HEK293 (cell line): ENCODE data around the gene OR1J2.

Experiments
- CTCF ChIA-PET: fragments of 350-600 bp; formaldehyde crosslinking; extraction: SDS; loops from one replicate; lab custom pipeline; 2021; ENCODE audit warnings: antibody characterized with exemption; lab: Yijun Ruan, JAX
- POLR2A ChIA-PET: fragments of 300-600 bp; formaldehyde crosslinking; extraction: SDS; loops from one replicate; lab custom pipeline; 2020; ENCODE audit warnings: antibody characterized with exemption, inconsistent platforms; lab: Yijun Ruan, JAX
- H3K27ac ChIP-seq: fragments of 200-500 bp; sonication (Bioruptor generic); 2 replicates; pipeline ENCODE4 v1.5.1; 2014; ENCODE audit warnings: low read depth, low read length, control low read depth, inconsistent platforms; ENCODE audit errors: extremely low read depth
- H3K36me3 ChIP-seq, 2 experiments: fragments of 200-500 bp in 1 of 2; sonication (Bioruptor generic) in 1 of 2; 1 replicate in 1 of 2; 2 replicates in 1 of 2; pipeline ENCODE4 v1.5.1; 2014 to 2017; ENCODE audit warnings: inconsistent platforms in 2 of 2, low read length in 2 of 2; ENCODE audit not compliant: control insufficient read depth in 2 of 2, insufficient read depth in 1 of 2
- H3K4me1 ChIP-seq: fragments of 200-500 bp; sonication (Bioruptor generic); 2 replicates; pipeline ENCODE4 v1.5.1; 2014; ENCODE audit warnings: mild to moderate bottlenecking, low read length, inconsistent platforms; ENCODE audit not compliant: control insufficient read depth, insufficient read depth
- H3K4me3 ChIP-seq: 2 replicates; pipeline ENCODE4 v1.5.1; 2011; ENCODE audit warnings: low read depth, mild to moderate bottlenecking, control low read depth, low read length, moderate library complexity
- H3K9me3 ChIP-seq: fragments of 200-500 bp; sonication (Bioruptor generic); 2 replicates; pipeline ENCODE4 v1.5.1; 2014; ENCODE audit warnings: low read depth, low read length, inconsistent platforms; ENCODE audit not compliant: control insufficient read depth, insufficient read depth
- GLI4 ChIP-seq: fragments of 450-650 bp; formaldehyde crosslinking; IDR thresholded peaks from 2 replicates; pipeline ENCODE4 v1.5.1; 2016; ENCODE audit warnings: missing biosample characterization, missing genetic modification characterization
- IKZF3 ChIP-seq: fragments of 450-650 bp; IDR thresholded peaks from 2 replicates; pipeline ENCODE4 v1.5.0; 2018; ENCODE audit warnings: missing biosample characterization, mild to moderate bottlenecking, missing genetic modification characterization, moderate library complexity
- KLF7 ChIP-seq: fragments of 450-650 bp; formaldehyde crosslinking; IDR thresholded peaks from 2 replicates; pipeline ENCODE4 v1.5.1; 2016; ENCODE audit warnings: missing biosample characterization, missing genetic modification characterization, borderline replicate concordance
- RBAK ChIP-seq: fragments of 450-650 bp; formaldehyde crosslinking; IDR thresholded peaks from 2 replicates; pipeline ENCODE4 v1.5.1; 2016; ENCODE audit warnings: missing biosample characterization, missing genetic modification characterization
- REPIN1 ChIP-seq: fragments of 450-650 bp; formaldehyde crosslinking; IDR thresholded peaks from 2 replicates; pipeline ENCODE4 v1.5.1; 2017; ENCODE audit warnings: missing biosample characterization, missing genetic modification characterization, low read depth
- ZBTB1 ChIP-seq: fragments of 450-650 bp; formaldehyde crosslinking; IDR thresholded peaks from 2 replicates; pipeline ENCODE4 v1.5.1; 2016; ENCODE audit warnings: missing biosample characterization, missing genetic modification characterization
- ZBTB20 ChIP-seq: fragments of 450-650 bp; formaldehyde crosslinking; IDR thresholded peaks from 2 replicates; pipeline ENCODE4 v1.5.1; 2016; ENCODE audit warnings: missing biosample characterization, missing genetic modification characterization
- ZNF121 ChIP-seq: fragments of 450-650 bp; formaldehyde crosslinking; IDR thresholded peaks from 2 replicates; pipeline ENCODE4 v1.5.1; 2016; ENCODE audit warnings: missing biosample characterization, missing genetic modification characterization
- ZNF157 ChIP-seq: fragments of 450-650 bp; formaldehyde crosslinking; IDR thresholded peaks from 2 replicates; pipeline ENCODE4 v1.5.1; 2016; ENCODE audit warnings: missing biosample characterization, missing genetic modification characterization
- ZNF2 ChIP-seq: fragments of 450-650 bp; formaldehyde crosslinking; IDR thresholded peaks from 2 replicates; pipeline ENCODE4 v1.5.1; 2016; ENCODE audit warnings: missing biosample characterization, missing genetic modification characterization
- ZNF223 ChIP-seq: fragments of 450-650 bp; formaldehyde crosslinking; IDR thresholded peaks from 2 replicates; pipeline ENCODE4 v1.5.1; 2016; ENCODE audit warnings: missing biosample characterization, missing genetic modification characterization
- ZNF560 ChIP-seq: fragments of 450-650 bp; formaldehyde crosslinking; IDR thresholded peaks from 2 replicates; pipeline ENCODE4 v1.5.1; 2017; ENCODE audit warnings: missing biosample characterization, missing genetic modification characterization, borderline replicate concordance
- ZNF610 ChIP-seq: fragments of 450-650 bp; formaldehyde crosslinking; IDR thresholded peaks from 2 replicates; pipeline ENCODE4 v1.5.1; 2016; ENCODE audit warnings: missing biosample characterization, missing genetic modification characterization, borderline replicate concordance
- ZNF654 ChIP-seq: fragments of 450-650 bp; formaldehyde crosslinking; IDR thresholded peaks from 2 replicates; pipeline ENCODE4 v1.5.1; 2016; ENCODE audit warnings: low read depth, missing biosample characterization, missing genetic modification characterization
- ZNF768 ChIP-seq: fragments of 450-650 bp; formaldehyde crosslinking; IDR thresholded peaks from 2 replicates; pipeline ENCODE4 v1.5.1; 2018; ENCODE audit warnings: missing biosample characterization, mild to moderate bottlenecking, missing genetic modification characterization
- ZSCAN30 ChIP-seq: fragments of 450-650 bp; IDR thresholded peaks from 2 replicates; pipeline ENCODE4 v1.5.1; 2018; ENCODE audit warnings: missing biosample characterization, mild to moderate bottlenecking, missing genetic modification characterization, moderate library complexity
- TF ChIP-seq, protein P1 (sequence below): fragments of 450-650 bp; formaldehyde crosslinking; IDR thresholded peaks from 2 replicates; pipeline ENCODE4 v1.5.1; 2016; ENCODE audit warnings: missing biosample characterization, missing genetic modification characterization
- TF ChIP-seq, protein P2 (sequence below): fragments of 450-650 bp; formaldehyde crosslinking; IDR thresholded peaks from 2 replicates; pipeline ENCODE4 v1.5.1; 2016; ENCODE audit warnings: missing biosample characterization, missing genetic modification characterization
- TF ChIP-seq, protein P3 (sequence below): fragments of 450-650 bp; formaldehyde crosslinking; IDR thresholded peaks from 2 replicates; pipeline ENCODE4 v1.5.1; 2016; ENCODE audit warnings: missing biosample characterization, missing genetic modification characterization

The OR1J2 gene, protein sequence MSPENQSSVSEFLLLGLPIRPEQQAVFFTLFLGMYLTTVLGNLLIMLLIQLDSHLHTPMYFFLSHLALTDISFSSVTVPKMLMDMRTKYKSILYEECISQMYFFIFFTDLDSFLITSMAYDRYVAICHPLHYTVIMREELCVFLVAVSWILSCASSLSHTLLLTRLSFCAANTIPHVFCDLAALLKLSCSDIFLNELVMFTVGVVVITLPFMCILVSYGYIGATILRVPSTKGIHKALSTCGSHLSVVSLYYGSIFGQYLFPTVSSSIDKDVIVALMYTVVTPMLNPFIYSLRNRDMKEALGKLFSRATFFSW

DNA sequence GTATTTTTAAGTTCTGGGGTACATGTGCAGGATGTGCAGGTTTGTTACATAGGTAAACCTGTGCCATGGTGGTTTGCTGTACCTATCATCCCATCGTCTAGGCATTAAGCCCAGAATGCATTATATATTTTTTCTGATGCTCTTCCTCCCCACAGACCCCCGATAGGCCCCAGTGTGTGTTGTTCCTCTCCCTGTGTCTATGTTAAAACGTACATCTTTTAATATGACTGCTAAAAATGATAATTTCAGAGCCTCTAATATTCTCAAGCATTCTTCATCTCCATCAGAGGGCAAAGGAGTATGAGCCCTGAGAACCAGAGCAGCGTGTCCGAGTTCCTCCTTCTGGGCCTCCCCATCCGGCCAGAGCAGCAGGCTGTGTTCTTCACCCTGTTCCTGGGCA, at the start of gene OR1J2:
Gene OR1J2, plus strand, starts transcription at position 301 of the 400 bp plus-strand sequence. Its CDS starts 0 bp downstream, at position 301.
- no peaks in the 10 kb centered on the region for H3K4me1 ChIP-seq
- ChIA-PET POLR2A (no interaction called here), CTCF (interaction anchor here (0.9 kb wide), 1 partner anchor 12 kb away, joined by 3 read pairs; no protein-coding TSS in a partner anchor)
- no peak within 1 kb of the TSS for H3K27ac ChIP-seq
- no peaks in the 10 kb centered on the region for H3K9me3 ChIP-seq
- no peak within 1 kb of the TSS for H3K4me3 ChIP-seq
- no peaks in the 10 kb centered on the region for H3K36me3 ChIP-seq
- TF ChIP-seq, protein P1, sequence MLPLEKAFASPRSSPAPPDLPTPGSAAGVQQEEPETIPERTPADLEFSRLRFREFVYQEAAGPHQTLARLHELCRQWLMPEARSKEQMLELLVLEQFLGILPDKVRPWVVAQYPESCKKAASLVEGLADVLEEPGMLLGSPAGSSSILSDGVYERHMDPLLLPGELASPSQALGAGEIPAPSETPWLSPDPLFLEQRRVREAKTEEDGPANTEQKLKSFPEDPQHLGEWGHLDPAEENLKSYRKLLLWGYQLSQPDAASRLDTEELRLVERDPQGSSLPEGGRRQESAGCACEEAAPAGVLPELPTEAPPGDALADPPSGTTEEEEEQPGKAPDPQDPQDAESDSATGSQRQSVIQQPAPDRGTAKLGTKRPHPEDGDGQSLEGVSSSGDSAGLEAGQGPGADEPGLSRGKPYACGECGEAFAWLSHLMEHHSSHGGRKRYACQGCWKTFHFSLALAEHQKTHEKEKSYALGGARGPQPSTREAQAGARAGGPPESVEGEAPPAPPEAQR = no peak
- TF ChIP-seq KLF7 (tag by site-specific recombination) (no peak), ZBTB1 (tag by site-specific recombination) (no peak), ZNF654 (tag by site-specific recombination) (no peak), ZSCAN30 (tag by site-specific recombination) (no peak), ZNF157 (tag by site-specific recombination) (no peak), ZNF610 (tag by site-specific recombination) (no peak), REPIN1 (no peak), ZBTB20 (tag by site-specific recombination) (no peak), IKZF3 (tag by site-specific recombination) (no peak), ZNF768 (tag by site-specific recombination) (no peak), ZNF223 (tag by site-specific recombination) (no peak), GLI4 (tag by site-specific recombination) (no peak)
- TF ChIP-seq, protein P2, sequence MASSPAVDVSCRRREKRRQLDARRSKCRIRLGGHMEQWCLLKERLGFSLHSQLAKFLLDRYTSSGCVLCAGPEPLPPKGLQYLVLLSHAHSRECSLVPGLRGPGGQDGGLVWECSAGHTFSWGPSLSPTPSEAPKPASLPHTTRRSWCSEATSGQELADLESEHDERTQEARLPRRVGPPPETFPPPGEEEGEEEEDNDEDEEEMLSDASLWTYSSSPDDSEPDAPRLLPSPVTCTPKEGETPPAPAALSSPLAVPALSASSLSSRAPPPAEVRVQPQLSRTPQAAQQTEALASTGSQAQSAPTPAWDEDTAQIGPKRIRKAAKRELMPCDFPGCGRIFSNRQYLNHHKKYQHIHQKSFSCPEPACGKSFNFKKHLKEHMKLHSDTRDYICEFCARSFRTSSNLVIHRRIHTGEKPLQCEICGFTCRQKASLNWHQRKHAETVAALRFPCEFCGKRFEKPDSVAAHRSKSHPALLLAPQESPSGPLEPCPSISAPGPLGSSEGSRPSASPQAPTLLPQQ (tag by site-specific recombination) = no peak
- TF ChIP-seq, all 188 proteins: peak for 0

DNA sequence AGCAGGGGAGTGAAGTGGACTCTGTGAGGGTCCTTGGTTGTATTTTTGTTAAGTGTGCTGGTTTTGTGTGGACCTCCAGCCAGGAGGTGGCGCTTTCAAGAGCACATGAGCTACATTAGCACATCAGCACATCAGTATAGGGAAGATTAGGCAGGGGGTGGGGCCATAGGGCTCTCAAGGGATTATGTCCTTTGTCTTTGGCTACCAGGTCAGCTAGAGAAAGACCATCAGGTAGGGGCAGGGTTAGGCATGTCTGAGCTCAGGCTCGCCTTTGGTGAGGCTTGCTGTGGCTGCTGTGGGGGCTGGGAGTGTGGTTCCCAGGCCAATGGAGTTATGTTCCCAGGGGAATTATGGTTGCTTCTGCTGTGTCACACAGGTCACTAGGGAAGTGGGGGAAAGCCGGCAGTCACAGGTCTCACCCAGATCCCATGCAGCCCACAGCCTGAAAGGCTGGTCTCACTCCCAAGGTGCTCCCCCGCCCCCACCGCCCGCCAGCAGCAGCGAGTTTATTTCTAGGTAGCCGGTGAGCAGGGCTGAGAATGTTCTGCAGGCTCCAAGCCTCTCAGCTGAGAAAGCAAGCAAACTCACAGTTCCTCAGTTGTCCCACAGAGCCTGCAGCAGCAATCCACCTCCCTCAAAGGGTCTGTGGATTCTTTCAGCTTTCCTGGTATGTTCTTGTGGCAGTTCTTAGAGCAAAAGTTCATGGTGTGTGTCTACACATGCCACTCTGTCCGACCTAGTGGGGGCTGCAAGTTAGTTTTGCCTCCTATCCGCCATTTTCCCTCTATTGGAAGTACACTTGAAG, 46.6 kb upstream of the OR1J2 start:
- POLR2A ChIA-PET = no interaction called here
- Histone ChIP-seq H3K9me3 (no peaks in the 10 kb centered on the region), H3K36me3 (no peaks in the 10 kb centered on the region)
- TF ChIP-seq ZNF654 (tag by site-specific recombination) = 0 out of 2 replicates have a peak, but pooled peaks have one; percentile 12
- TF ChIP-seq ZNF560 = no peak
- TF ChIP-seq, protein P3, sequence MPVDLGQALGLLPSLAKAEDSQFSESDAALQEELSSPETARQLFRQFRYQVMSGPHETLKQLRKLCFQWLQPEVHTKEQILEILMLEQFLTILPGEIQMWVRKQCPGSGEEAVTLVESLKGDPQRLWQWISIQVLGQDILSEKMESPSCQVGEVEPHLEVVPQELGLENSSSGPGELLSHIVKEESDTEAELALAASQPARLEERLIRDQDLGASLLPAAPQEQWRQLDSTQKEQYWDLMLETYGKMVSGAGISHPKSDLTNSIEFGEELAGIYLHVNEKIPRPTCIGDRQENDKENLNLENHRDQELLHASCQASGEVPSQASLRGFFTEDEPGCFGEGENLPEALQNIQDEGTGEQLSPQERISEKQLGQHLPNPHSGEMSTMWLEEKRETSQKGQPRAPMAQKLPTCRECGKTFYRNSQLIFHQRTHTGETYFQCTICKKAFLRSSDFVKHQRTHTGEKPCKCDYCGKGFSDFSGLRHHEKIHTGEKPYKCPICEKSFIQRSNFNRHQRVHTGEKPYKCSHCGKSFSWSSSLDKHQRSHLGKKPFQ = no peak
- no peak for TF ChIP-seq IKZF3 (tag by site-specific recombination)
- no peak for TF ChIP-seq RBAK (tag by site-specific recombination)
- TF ChIP-seq ZNF121 (tag by site-specific recombination) = no peak
- 0 out of 2 replicates have a peak, but pooled peaks have one; percentile 35 for TF ChIP-seq ZNF2 (tag by site-specific recombination)
- TF ChIP-seq, all 188 proteins: peak for 2
- CTCF ChIA-PET = interaction anchor here (0.5 to 4.7 kb wide), 15 partner anchors 8 to 886 kb away, joined by 3 to 77 read pairs (median 3); no protein-coding TSS in a partner anchor
- Histone ChIP-seq H3K27ac (no peak overlapping the region), H3K4me1 (no peaks in the 10 kb centered on the region), H3K4me3 (no peak overlapping the region)
